Measurements from ENCODE around the gene SEH1L.
"Not testable (repeated sequence)": the region's sequence is repeated elsewhere in the genome, so short reads cannot be mapped to it uniquely, and the experiment has no call there.

SEH1L gene

DNA sequence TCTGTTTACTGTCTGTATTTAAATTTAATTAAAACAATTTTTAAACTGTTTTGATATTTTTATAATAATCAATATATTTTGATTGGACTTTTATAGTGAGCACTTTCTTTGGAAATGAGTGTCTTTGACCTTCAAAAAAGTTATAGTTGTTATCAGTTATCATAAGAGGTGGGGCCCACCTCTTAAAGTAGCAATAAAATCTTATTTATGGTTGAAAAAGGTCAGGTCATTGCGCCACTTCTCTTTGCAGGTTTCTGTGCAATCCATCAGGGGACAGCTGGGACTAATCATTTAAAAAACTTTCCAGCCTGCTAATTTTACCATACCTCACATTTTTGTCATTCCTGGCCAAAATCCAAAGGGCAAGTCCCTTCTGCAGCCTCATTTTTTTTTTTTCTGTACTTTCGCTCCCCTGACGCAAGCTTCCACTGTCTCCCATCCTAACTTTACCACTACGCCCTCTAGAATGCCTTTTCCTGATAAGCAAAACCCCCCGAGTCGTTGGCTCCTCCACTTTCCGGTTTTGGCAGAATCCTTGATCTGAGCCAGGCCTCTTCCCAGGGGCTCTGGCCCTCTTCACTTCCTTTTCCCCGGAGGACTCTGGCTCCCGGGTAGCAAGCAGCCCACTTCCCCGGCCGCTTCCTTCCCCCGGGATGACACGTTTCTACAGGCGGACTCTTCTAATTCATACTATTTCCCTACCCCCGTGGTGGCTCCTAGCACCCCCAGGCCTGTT, 1.1 kb upstream of the SEH1L start:
- DNase-seq: no peak

DNA sequence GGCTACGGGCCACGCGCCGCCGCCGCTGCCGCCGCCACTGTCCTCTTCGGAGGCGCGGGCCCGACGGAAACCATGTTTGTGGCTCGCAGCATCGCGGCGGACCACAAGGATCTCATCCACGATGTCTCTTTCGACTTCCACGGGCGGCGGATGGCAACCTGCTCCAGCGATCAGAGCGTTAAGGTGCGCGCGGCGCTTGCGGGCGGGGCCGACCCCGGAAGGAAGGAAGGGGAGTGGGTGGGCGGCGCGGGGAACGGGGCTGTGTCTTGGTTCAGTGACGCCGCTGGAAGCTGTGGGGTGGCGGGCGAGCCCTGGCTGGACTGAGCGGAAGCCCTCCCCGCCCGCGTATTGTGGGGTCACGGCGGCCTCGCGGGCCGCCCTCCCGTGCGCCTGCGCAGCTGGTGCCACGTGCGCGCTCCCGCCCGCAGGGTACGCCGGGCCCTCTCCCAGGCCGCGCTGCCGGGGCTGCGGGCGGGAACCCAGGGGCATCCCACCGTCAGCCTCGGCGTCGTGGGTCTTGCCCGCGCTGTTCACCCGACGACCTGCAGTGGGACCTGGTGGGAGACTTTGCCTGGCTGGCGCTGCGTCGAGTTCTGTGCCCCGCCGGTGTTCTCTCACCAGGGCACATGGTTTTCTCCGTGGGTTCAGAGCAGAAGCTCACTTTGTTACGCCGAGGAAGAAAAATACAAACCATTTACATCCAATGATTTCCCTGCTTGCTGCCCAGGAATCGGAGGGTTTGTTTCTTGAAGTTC, 416 bp downstream of the SEH1L start:
- peak; percentile 98 for DNase-seq

DNA sequence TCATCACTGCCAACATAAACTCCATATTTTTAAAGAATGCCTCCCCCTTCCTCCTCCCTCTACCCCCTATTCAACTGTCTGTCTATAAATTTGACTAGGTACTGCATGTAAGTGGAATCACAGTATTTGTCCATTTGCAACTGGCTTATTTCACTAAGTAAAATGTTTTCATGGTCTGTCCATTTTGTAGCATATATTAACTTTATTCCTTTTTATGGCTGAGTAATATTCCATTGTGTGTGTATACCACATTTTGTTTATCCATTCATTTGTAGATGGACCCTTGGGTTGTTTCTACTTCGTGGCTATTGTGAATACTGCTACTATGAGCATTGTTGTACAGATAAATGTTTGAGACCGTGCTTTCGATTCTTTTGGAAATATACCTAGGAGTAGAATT, 10.7 kb downstream of the SEH1L start:
- no peak for DNase-seq

DNA sequence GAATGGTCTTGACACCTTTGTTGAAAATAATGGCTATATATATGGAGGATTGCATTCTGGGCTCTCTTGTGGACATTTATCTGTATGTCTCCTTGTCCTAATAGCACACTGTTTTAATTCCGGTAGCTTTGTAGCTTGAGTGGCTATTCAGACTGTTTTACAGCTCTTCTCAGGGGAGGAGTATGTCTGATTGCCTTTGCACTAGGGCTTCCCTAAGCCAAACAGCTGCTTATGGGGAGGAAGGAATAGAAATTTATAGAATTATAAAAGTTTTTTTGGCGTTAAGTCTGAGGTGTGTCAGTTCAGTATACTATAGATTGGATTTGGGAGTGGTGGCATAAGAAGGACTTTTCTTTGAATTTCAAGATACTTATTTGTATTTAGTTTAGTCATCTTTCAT, 12.6 kb downstream of the SEH1L start:
- no peak for DNase-seq

DNA sequence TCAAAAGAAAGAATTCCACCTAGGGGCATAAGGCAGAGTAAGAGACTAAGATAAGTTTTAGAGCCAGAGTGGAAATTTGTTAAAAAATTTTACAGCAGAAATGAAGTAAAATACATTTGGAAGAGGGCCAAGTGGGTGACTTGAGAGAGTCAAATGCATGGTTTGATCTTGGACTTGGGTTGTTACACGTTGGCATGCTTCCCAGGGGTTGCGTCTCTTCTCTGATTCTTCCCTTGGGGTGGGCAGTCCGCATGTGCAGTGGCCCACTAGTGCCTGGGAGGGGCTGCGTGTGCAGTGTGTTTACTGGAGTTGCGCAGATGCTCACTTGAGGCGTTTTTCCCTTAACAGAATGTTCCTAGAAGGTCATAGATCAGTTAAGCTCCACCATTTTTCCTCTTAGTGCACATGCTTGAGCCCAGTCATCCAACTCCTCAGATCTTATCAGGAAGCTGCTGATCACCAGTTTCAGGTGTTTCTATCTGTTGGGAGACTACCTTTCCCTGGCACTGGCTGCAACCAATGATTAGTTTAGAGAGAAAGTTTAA, 13.1 kb downstream of the SEH1L start:
- no peak for DNase-seq

DNA sequence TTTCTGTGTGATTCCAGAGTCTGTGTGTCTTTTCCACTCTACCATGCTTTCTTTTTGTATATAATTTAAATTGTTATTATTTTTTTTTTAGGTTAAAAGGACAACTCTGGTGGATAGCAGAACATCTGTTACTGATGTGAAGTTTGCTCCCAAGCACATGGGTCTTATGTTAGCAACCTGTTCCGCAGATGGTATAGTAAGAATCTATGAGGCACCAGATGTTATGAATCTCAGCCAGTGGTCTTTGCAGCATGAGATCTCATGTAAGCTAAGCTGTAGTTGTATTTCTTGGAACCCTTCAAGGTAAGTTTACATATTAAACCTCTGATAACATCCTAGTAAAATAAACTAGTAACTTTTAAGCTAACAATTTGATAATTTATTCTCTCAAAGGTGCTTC, 15.3 kb downstream of the SEH1L start:
- no peak for DNase-seq

DNA sequence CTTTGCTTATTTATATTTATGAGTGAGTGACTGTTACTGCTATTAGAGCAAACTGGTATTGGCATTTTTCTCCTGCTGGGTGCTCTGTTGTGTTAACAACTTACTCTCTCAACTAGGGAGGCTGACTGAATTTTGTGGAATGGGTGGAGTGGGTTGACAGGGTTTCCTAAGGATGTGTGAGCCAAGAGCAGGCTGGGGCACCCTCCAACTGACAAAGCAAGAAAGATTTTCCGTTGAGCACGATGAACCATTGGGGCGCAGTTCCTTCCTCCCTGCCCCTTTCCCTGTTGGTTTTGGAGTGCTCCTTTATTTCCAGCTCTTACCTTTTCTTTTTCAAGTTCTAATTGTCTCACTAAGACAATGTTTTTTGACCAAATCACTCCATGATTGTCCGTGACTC, 20.3 kb downstream of the SEH1L start:
- DNase-seq: no peak

DNA sequence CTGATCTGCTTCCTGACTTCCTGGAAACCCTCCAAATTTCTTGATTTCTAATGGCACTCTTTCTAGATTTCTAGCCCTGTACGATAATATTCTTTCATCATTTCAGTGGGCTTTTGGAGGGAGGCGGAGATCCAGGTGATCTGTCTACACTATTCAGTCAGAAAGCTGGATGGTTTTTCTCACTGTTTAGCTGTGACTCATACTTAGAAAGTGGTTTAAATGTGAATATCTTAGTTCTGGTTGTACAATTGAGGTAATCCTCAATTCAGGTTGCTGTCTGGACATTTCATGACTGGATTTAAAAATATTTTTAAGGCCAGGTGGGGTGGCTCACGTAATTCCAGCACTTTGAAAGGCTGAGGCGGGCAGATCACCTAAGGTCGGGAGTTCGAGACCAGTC, 20.8 kb downstream of the SEH1L start:
- DNase-seq: no peak

DNA sequence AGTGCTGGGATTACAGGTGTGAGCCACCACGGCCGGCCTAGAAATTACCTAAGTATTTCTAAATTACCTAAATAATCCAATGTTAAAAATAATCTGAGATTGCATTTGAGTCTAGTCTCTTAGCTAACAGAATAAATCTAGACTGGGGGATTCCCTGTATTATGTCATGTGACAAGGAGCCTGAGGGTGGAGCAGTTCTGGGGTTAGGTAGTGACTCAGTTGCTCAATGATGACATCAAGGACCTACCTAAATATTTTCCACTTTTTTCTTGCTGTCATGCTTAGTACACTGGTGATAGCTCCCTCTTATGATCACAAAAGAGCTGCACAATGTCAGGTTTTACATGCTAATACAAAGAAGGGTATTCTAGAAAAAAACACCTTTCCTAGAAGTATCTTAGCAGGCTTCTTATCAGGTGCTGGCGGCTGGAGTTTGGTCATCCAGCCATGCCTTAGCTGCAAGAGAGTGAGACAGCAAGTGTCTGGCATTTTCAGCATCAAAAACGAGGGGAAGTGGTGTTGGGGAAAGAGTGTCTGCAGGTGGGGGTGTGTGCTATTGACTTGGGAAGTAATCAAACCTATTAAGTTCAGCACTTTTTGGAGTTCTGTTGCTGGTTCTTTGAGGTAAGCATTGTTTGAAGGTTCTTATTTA, 25.9 kb downstream of the SEH1L start:
- no peak for DNase-seq

DNA sequence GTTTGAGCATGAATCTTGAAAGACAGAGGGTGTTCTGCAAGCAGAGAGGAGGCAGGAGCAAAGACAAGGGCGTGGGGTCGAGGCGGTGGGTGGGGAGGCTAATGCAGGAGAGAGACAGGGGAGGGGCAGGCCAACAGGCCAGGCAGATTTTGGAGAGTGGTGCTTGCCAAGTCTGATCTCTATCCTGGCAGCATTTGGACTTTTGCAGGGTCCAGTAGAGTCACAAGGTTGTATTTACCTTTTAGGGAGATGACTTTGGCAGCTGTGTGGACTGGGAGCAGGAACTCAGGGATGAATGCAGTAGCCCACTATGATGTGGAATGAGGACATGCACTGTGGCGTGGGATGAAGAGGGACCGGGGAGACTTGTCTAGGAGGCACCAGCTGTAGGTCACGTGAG, 27.7 kb downstream of the SEH1L start:
- DNase-seq: no peak

DNA sequence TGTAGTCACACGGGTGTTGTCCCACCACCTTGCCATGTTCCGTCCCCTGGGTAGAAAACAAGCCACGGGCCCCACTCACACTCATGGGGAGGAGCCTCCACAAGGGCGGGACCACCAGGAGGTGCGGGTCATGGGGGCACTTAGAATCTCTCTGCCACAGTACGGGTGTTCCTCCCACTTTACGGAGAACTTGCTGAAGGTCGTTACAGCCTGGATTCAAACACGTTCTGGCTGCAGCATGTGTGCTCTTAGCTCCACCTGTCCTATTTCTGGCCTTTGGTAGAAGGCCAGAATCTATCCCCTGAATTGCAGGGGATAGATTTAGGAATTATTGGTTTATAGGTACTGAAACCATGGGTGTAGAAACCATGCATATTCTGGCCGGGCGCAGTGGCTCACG, 28.5 kb downstream of the SEH1L start:
- no peak for DNase-seq

DNA sequence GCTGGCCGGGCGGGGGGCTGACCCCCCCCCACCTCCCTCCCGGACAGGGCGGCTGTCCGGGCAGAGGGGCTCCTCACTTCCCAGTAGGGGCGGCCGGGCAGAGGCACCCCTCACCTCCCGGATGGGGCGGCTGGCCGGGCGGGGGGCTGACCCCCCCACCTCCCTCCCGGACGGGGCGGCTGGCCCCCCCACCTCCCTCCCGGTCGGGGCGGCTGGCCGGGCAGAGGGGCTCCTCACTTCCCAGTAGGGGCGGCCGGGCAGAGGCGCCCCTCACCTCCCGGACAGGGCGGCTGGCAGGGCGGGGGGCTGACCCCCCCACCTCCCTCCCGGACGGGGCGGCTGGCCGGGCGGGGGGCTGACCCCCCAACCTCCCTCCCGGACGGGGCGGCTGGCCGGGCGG, 32.3 kb downstream of the SEH1L start:
- DNase-seq: not testable (repeated sequence)

DNA sequence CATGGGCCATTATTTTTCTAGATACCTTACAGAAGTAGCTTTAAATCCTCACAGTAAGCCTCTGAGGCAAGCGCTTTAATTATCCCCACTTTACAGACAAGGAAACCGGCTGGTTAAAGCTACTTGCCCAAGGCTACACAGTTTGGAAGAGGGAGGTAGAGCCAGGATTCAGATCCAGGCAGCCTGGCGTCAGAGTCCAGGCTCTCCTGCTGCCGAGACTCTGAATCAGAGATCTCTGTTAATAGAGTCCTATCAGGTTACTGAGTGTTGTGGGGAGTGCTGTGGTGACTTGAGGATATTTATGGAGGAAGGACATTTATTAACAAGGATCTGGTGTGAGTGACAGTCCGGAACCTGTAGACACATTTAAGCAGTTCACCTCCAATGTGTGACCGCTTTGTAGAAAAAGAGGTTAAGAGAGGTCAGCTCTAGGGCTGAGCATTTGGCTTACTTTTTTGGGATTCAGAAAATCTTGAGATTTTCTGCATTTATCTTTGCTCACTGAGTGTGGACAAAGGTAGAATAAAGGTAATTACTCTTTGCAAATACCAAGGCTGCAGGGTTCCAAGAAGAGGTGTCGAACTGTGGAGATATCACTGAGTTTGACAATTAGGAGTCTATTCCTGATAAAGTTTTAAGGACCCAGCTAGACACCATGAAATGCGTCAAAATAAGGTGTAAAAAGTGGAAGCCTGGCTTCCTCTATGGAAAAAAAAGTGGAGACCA, 41.7 kb downstream of the SEH1L start:
- no peak for DNase-seq

DNA sequence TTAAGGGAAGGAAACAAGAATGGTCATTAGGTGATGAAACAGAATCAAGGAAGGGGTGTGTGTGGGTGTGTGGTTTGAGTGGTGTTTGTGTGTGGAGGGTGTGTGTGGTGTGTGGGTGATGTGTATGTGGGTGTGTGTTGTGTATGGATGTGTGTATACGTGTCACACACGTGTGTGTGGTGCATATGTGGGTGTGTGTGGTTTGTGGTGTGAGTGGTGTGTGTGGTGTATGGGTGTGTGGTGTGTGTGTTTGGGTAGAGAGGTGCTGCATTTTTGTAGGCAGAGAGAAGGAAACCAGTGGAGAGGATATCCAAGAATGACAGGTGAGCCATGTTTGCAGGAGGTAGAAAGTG, 42.3 kb downstream of the SEH1L start:
- DNase-seq: no peak

DNA sequence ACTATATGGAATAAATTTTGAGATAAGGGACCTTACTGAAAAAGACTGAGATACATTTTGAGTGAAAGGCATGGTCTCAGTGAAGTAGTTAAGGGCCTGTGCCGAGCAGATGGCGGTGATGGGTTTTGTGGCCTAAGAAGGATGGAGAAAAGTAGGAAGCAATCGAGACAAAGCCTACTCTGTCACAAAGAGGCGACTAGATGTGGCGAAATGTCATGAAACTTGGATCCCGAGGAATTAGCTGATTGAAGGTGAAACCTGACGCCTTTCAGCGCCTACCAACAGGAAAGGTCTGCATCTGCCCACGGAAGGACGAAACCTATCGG, 42.8 kb downstream of the SEH1L start:
- DNase-seq: no peak

DNA sequence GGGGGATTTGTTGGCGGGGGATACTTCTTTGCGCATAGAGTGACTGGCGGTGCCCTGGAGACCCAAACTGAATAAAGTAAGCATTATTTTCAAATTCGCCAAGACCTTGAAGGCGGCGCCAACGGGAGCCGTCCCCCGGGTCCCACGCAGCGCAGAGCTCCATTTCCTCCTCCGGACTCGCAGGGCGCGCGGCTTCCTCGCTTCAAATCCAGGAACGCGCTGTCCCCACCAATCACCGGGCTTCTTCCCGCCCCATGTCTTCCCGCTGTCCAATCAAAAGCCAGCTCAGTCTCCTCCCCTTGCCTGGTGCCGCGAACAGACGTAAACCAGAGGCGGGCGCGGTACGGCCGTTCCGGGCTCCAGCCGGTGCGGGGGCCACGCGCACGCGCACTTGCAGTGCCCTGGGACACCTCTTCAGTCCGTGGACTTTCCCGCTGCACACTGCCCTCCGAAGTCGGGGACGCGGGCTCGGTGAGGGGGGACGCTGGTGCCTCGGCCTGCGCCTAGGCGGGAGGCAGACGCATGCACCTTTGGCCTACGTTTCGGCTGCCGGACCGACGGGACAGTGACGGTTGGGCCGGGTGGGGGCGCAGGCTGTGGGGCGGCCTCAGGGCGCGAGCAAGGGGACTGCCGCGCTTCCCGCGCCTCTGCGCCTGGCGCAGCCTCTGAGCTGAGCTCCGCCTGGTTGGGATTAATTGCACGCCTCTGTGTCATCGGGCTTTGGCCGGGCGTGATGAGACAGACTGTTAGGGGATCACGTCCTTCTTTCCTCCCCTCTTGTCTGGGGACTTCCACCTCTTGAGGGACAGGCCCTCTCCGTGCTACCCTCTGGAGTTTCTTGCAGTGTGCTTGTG, 43.4 kb downstream of the SEH1L start, which contains the start of gene CEP192:
TSS of gene CEP192 (plus strand) at position 396 of the 854 bp plus-strand sequence. CDS start 8,063 bp downstream, outside the sequence.
- DNase-seq: peak; percentile 97

DNA sequence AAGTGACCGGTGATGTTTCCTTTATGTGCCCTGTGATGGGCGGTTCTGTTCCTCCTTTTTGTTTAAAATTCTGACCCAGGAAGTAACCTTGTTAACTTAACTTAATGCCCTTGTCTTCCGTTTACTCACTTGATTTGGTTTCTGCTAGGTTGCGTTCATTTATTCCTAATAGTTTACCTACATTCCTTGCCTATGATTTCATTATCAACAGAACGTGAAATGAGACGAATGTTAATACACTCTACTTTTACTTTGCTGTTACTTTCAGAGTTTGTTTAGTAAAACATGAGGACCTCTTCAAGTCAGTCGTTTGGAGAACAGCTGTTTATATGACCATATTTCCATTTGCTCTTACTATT, 44.0 kb downstream of the SEH1L start:
- DNase-seq: no peak

DNA sequence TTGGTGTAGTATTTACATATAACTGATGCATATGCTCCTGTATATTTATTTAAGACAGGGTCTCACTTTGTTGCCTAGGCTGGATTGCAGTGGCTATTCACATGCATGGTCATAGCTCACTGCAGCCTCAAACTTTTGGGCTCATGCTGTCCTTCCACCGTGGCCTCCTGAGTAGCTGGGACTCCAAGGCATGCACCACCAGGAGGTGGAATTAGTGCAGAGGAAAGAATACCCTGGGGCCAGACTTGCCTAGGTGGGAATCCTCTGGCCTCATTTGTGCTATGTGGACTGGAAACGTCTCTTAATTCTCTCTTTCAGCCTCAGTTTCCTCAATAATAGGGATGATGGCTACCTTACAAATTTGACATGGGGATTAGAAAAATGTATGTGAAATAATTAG, 45.6 kb downstream of the SEH1L start:
- no peak for DNase-seq

DNA sequence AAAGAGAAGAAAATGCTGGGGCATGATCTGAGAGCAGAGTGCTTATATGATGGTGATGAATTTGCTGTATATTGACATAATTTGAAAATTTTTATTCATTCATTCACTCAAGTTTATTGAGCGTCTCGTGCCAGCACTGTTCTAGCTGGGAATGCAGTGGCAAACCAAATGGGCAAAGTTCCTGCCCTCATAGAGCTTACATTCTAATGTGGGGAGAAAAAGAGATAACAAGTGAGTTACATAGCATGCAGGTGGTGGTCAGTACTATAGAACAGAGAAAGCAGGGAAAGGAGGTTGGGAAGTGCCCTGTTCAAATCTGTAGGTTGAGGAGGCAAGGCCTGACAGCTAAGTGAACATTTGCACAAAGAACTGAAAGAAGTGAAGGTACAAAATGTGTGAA, 47.6 kb downstream of the SEH1L start:
- DNase-seq: no peak

DNA sequence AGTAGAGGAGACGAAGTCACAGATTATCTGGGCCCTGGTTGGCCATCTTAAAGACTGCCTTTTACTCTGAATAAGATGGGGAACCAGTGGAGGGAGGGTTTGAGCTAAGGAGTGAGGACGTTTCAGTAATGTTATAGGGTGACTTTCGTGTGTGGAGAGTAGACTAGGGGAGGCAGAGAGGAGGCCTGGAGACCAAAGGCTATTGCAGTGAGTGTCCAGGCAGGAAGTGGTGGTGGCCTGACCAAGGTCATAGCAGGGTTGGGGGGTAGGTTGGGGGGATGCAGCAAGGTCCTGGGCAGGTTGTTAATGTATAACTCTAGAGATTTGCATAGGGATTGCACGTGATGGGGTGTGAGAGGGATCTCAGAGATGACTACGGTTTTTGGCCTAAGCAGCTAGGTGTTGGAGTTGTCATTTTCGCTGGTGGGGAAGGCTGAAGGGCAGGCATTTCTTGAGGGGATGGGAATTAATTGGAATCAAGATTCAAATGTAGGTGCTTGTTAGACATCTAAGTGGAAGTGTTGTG, 48.2 kb downstream of the SEH1L start:
- no peak for DNase-seq

DNA sequence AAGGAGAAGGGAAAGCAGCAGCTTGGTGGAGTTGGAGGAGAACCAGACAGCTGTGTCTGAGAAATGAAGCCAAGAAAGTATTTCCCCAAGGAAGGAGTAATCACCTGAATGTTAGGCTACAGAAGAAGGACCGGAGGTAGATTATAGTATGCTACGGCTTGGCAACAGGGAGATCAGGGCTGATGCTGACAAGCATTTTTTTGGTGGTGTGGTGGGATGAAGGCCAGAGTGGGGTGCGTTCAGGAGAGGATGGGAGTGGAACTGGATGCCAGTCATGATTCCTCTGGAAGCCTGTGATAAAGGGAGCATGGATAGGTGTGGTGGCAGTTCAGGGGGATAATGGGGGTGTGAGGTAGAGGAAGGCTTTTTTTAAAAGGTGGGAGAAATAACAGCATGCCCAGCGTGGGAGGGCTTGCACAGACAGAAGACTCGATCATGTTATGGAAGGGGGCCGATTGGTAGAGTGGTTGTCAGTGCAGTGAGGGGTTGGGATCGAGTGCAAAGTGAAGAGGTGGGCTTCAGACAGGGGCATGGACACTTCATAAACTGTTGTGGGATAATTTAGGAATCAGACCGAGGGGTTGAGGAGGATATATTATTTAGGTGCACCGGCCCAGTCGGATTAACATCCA, 49.0 kb downstream of the SEH1L start:
- DNase-seq: no peak

DNA sequence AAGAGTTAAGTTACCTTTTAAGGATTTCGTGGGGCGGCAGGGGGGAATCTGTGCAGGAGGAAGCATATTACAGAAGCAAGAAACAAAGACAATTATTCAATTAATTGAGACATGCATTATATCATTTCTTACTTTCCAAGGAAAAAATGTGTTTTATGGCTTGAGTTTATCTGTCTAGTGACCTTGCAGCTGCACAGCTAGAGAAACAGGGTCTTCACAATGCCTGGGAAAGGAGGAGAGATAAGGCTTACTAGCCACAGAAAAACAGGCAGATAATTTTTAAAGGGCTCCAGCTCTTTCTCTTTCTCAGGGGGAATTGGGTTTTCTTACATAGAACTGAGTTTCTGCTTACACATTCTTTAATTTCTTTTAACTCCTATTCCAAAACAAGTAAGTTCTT, 49.5 kb downstream of the SEH1L start:
- not testable (repeated sequence) for DNase-seq
